Suprapubic skin (tissue), 3 donors: ENCODE results near the gene MRO.

Source experiments
- CTCF ChIP-seq, 2 donors: fragments of 200-600 bp in 1 of 2; fragments of 450-650 bp in 1 of 2; sonication (generic) in 1 of 2; IDR thresholded peaks; one replicate each; pipeline ENCODE4 v1.5.1; 2016 to 2019; ENCODE audit warnings: antibody characterized with exemption in 2 of 2, mild to moderate bottlenecking in 1 of 2, moderate library complexity in 1 of 2
- POLR2A ChIP-seq, 2 donors: fragments of 450-650 bp; IDR thresholded peaks; one replicate each; pipeline ENCODE4 v1.6.1; 2017; ENCODE audit warnings: antibody characterized with exemption in 2 of 2, mild to moderate bottlenecking in 2 of 2, moderate library complexity in 2 of 2

- TF ChIP-seq POLR2A (IDR thresholded peaks at IDR 0.05) (no peak), CTCF (IDR thresholded peaks at IDR 0.05) (no peak)
Measured at GRCh38 chr18:50751490-50751889, 68.3 kb downstream of the MRO start.
